GM18951 (cell line): ENCODE measurements around the gene CSTPP1.
"Not testable (repeated sequence)": the region's sequence is repeated elsewhere in the genome, so short reads cannot be mapped to it uniquely, and the experiment has no call there.

Experiments
- POLR2A ChIP-seq: IDR thresholded peaks from 4 replicates; pipeline ENCODE4 v1.6.1; 2011; ENCODE audit warnings: mild to moderate bottlenecking; ENCODE audit not compliant: insufficient read length, insufficient read depth; ENCODE audit errors: extremely low read depth
- in situ Hi-C: fragments of 300-500 bp; cut with MboI; formaldehyde crosslinking; loops from one replicate; pipeline ENCODE4 v1.12.0; 2022; ENCODE audit warnings: low sequenced_read_pairs, mixed read lengths, inconsistent platforms; ENCODE audit not compliant: unreplicated experiment

Gene CSTPP1

GRCh38 chr11:46977038-46977813 is 40.7 kb downstream of the CSTPP1 start:
- in situ Hi-C loops: no loop called here
- no peak for TF ChIP-seq POLR2A

- TF ChIP-seq POLR2A: no peak
- in situ Hi-C loops: no loop called here
Observed at GRCh38 chr11:46978005-46978491, 41.5 kb downstream of the CSTPP1 start.

DNA sequence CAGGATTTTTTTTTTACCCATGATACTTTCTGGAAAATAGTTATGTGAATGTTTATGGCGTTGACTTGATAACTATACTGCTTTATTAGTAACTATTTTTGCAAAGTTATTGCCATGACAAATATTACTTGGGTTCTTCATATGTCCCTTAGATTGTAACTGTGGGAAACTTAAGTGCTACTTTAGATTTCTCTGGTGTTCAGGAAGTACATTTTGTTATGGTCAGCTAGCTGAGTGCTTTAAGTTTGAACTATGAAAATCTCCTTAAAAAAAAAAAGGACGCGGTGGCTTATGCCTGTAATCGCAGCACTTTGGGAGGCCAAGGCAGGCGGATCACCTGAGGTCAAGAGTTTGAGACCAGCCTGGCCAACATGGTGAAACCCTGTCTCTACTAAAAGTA is 42.8 kb downstream of the CSTPP1 start:
- in situ Hi-C loops: no loop called here
- TF ChIP-seq POLR2A: no peak

- in situ Hi-C loops: no loop called here
- TF ChIP-seq POLR2A: no peak
Observed at GRCh38 chr11:46981436-46981835, 44.9 kb downstream of the CSTPP1 start.

DNA sequence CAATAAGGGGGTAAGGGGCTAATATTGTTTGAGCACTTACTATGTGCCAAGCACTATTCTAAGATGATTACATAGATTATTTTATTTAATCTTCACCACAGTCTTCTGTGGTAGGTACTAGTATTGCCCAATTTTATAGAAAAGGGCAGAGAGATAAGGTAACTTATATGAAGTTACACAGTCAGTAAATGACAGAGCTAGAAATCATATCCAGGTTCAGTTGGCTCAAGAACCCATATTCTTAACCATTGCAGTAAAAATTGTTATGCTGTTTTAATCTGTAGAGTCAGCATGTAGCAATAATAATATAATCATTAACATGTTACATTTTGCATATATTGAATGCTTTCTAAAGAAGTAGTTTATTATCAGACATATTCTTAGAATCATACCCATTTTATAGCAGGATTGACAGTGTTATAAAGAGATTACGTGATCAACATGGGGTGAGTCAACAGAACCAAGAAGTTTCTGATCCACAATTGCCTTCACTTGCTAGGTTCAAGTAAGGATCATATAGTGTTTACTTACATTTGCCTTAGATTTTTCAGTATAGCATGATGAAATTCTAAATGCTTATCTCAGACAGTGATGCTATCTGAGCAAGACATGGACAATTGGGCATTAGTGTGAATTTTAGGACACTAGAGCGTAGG is 46.4 kb downstream of the CSTPP1 start:
- no peak for TF ChIP-seq POLR2A
- in situ Hi-C loops: no loop called here

DNA sequence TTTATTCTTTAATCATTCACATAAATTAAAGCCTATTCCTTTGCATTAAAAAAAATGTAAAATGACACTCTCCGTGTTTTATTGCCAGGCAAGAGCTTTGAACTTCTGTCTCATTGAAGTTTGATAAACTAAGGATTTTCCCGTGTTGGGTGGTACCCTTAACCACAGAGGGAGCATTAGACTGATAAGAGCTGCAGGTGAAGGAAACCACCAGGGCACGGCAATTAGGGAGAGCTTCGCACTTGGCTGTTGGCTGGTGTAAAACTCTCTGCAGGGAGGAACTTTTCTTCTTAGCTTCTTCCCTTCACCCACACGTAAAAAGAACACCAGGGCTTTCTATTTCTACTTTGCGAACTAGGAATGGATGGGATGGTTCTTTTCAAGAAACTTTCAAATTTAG is 47.0 kb downstream of the CSTPP1 start:
- in situ Hi-C loops: no loop called here
- TF ChIP-seq POLR2A: no peak

GRCh38 chr11:46984548-46984947 is 48.0 kb downstream of the CSTPP1 start:
- TF ChIP-seq POLR2A: no peak
- in situ Hi-C loops: no loop called here

- no peak for TF ChIP-seq POLR2A
- in situ Hi-C loops: no loop called here
Observed at GRCh38 chr11:46984987-46985386, 48.4 kb downstream of the CSTPP1 start.

DNA sequence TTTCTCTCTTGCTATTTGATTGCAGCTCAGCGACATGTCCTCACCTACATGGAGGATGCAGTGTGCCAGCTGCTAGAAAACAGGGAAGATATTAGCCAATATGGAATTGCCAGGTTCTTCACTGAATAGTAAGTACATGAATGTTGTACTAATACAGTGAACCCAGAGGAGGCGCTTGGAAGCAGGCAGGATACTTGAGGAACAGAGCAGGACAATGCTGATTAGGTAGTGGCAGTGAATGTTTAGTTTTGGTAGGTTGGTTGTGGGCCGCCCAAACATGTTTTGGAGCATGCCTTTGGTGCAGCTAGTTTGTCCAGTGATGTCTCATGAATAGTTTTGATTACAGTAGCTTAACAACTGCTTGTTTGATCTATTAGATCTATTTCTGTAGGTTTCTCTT is 50.6 kb downstream of the CSTPP1 start:
- in situ Hi-C loops: no loop called here
- no peak for TF ChIP-seq POLR2A

DNA sequence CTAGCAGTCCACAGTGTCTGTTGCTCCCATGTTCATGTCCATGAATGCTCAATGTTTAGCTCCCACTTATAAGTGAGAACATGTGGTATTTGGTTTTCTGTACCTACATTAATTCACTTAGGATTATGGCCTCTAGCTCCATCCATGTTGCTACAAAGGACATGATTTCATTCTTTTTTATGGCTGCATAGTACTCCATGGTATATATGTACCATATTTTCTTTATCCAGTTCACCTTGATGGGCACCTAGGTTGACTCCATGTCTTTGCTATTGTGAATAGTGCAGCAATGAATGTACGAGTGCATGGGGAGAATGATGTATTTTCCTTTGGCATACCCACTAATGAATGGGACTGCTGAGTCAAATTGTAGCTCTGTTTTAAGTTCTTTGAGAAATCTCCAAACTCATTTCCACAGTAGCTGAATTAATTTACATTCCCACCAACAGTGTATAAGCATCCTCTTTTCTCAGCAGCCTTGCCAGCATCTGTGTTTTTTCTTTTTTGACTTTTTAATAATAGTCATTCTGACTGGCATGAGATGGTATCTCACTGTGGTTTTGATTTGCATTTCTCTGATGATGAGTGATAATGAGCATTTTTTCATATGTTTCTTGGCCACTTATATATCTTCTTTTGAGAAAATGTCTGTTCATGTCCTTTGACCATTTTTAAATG is 53.4 kb downstream of the CSTPP1 start:
- in situ Hi-C loops: not testable (repeated sequence)

DNA sequence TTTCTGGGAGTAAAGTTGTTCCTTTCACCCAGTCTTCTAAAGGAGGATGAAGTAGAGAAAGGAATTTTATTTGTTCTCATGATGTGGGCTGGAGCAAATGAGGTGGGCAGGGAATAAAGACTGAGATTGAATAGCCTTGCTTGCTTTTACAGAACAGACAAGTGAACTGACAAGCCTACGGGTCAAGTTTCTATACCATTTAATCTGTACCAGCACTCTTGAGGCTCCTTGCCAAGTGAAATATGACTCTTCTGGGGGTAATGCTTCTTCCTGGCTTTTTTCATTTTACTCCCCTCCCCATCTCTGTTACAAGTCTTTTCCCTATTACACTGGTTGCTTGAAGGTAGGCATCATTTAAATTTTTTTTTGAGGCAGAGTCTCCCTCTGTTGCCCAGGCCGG is 54.8 kb downstream of the CSTPP1 start:
- in situ Hi-C loops: no loop called here
- no peak for TF ChIP-seq POLR2A

- in situ Hi-C loops: not testable (repeated sequence)
Observed at GRCh38 chr11:46992386-46992785, 55.8 kb downstream of the CSTPP1 start.

DNA sequence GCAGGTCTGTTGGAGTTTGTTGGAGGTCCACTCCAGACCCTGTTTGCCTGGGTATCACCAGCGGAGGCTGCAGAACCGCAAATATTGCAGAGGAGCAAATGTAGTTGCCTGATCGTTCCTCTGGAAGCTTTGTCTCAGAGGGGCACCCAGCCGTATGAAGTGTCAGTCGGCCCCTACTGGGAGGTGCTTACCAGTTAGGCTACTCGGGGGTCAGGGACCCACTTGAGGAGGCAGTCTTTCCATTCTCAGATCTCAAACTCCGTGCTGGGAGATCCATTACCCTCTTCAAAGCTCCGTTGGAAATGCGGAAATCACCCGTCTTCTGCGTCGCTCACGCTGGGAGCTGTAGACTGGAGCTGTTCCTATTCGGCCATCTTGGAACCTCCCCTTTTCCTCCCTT is 61.2 kb downstream of the CSTPP1 start:
- in situ Hi-C loops: not testable (repeated sequence)

GRCh38 chr11:46999217-46999616 is 62.7 kb downstream of the CSTPP1 start:
- no peak for TF ChIP-seq POLR2A
- in situ Hi-C loops: no loop called here

- TF ChIP-seq POLR2A: no peak
- in situ Hi-C loops: no loop called here
Observed at GRCh38 chr11:47000033-47000432, 63.5 kb downstream of the CSTPP1 start.
